Fibroblast of lung (primary cell): ENCODE results near the gene LRRC8A. TPM values are rescaled to one million over a fixed set of nuclear protein-coding genes. Genes with fewer than 3 reads are reported as not detected.
"Not testable (repeated sequence)": the region's sequence is repeated elsewhere in the genome, so short reads cannot be mapped to it uniquely, and the experiment has no call there.

Source experiments
- DNase-seq, 2 donors: peaks; one replicate each; pipeline versions ENCODE4 v3.0.0 to v3.0.0-alpha.2; 2010; ENCODE audit warnings: low read depth in 2 of 2
- H2AFZ ChIP-seq: 2 replicates; pipeline ENCODE4 v1.5.1; 2012; ENCODE audit warnings: low read length, control low read depth, inconsistent platforms
- H3K27ac ChIP-seq: 2 replicates; pipeline ENCODE4 v1.5.1; 2011; ENCODE audit warnings: low read length, control low read depth; ENCODE audit not compliant: insufficient read depth
- H3K27me3 ChIP-seq: 2 replicates; pipeline ENCODE4 v1.5.1; 2011; ENCODE audit warnings: mild to moderate bottlenecking, low read length; ENCODE audit not compliant: control insufficient read depth, insufficient read depth
- H3K36me3 ChIP-seq: 2 replicates; pipeline ENCODE4 v1.5.1; 2011; ENCODE audit warnings: low read length; ENCODE audit not compliant: control insufficient read depth, insufficient read depth
- H3K4me1 ChIP-seq: 2 replicates; pipeline ENCODE4 v1.5.1; 2011; ENCODE audit warnings: low read length; ENCODE audit not compliant: control insufficient read depth, insufficient read depth; ENCODE audit errors: extremely low read depth
- H3K4me2 ChIP-seq: 2 replicates; pipeline ENCODE4 v1.5.1; 2011; ENCODE audit warnings: low read length, control low read depth; ENCODE audit not compliant: insufficient read depth; ENCODE audit errors: extremely low read depth
- H3K4me3 ChIP-seq, 4 experiments: fragments of 200-600 bp in 1 of 4; sonication (generic) in 1 of 4; replicated peaks in 1 of 4; 2 replicates each; pipeline ENCODE4 v1.5.1; 2011 to 2016; ENCODE audit warnings: low read length in 4 of 4, low read depth in 3 of 4, mild to moderate bottlenecking in 3 of 4, control low read depth in 2 of 4, inconsistent platforms in 1 of 4, mixed read lengths in 1 of 4; ENCODE audit not compliant: insufficient read depth in 1 of 4; ENCODE audit errors: control extremely low read depth in 1 of 4
- H3K79me2 ChIP-seq: 2 replicates; pipeline ENCODE4 v1.5.1; 2012; ENCODE audit warnings: mild to moderate bottlenecking, low read length, inconsistent platforms; ENCODE audit not compliant: control insufficient read depth, insufficient read depth
- H3K9ac ChIP-seq: 2 replicates; pipeline ENCODE4 v1.5.1; 2011; ENCODE audit warnings: mild to moderate bottlenecking, low read length, control low read depth; ENCODE audit not compliant: insufficient read depth
- H3K9me3 ChIP-seq: 2 replicates; pipeline ENCODE4 v1.5.1; 2012; ENCODE audit warnings: low read depth, low read length; ENCODE audit not compliant: control insufficient read depth, insufficient read depth
- H4K20me1 ChIP-seq: 2 replicates; pipeline ENCODE4 v1.5.1; 2011; ENCODE audit warnings: low read length; ENCODE audit not compliant: control insufficient read depth, insufficient read depth; ENCODE audit errors: extremely low read depth
- EZH2 ChIP-seq: IDR thresholded peaks from 2 replicates; pipeline ENCODE4 v1.5.1; 2012; ENCODE audit warnings: low read length, control low read depth, mild to moderate bottlenecking; ENCODE audit errors: missing control alignments
- polyA plus RNA-seq, 2 donors: library from polyadenylated mRNA; depleted of rRNA in 1 of 2; stranded (reverse) in 1 of 2; unstranded in 1 of 2; fragments of >200 nt; gene quantifications; 2 replicates each; pipeline ENCODE4 v1.2.1, GENCODE V29; 2011 to 2012; ENCODE audit warnings: missing spikeins in 1 of 2
- total RNA-seq: library from RNA; depleted of rRNA; stranded (reverse); fragments of >200 nt; gene quantifications from 2 replicates; pipeline ENCODE4 v1.2.1, GENCODE V29; 2014
- TF ChIP-seq, protein P1 (sequence below), 2 donors: IDR thresholded peaks in 1 of 2; conservative IDR thresholded peaks in 1 of 2; 1 replicate in 1 of 2; 2 replicates in 1 of 2; pipeline ENCODE4 v1.5.1; 2011 to 2012; ENCODE audit warnings: low read length in 2 of 2, control low read depth in 1 of 2, inconsistent platforms in 1 of 2, low read depth in 1 of 2, mild to moderate bottlenecking in 1 of 2

LRRC8A gene
- total and polyA plus RNA-seq, 2 donors (not counting 1 experiment from before 2014, with no cell fraction given): 26.1 to 35.4 TPM

DNA sequence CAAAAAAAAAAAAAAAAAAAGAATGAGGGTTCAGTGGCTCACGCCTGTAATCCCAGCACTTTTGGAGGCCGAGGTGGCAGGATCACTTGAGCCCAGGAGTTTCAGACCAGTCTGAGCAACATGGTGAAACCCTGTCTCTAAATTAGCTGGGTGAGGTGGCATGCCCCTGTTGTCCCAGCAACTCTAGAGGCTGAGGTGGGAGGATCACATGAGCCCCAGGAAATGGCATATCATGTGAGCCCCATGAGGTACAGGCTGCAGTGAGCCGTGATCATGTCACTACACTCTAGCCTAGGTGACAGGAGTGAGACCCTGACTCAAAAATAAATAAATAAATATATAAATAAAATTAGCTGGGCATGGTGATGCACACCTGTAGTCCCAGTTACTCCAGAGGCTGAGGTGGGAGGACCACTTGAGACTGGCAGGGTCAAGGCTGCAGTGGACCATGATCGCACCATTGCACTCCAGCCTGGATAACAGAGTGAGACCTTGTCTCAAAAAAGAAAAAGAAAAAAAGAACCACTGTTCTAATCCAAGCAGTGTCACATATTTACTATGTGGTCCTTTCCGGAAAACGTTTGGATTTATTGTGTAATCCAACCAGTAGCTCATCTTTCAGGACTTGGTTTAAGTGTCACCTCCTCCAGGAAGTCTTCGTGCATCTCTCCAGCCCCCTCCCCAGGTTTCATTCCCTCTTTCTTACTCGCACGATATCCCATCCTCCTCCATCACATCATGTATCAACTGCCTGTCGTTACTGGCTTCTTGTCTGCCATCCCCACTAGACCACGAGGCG is 40.0 kb upstream of the LRRC8A start:
- Histone ChIP-seq H3K4me2 (no peak overlapping the region), H3K27ac (no peak overlapping the region), H3K4me1 (no peaks in the 10 kb centered on the region), H3K9ac (no peak overlapping the region), H4K20me1 (no peaks in the 10 kb centered on the region), H3K4me3 (no peak overlapping the region), H3K79me2 (no peaks in the 10 kb centered on the region), H3K36me3 (no peaks in the 10 kb centered on the region), H2AFZ (no peak overlapping the region), H3K27me3 (no peaks in the 10 kb centered on the region), H3K9me3 (no peaks in the 10 kb centered on the region)
- no peak for TF ChIP-seq EZH2
- TF ChIP-seq, protein P1, sequence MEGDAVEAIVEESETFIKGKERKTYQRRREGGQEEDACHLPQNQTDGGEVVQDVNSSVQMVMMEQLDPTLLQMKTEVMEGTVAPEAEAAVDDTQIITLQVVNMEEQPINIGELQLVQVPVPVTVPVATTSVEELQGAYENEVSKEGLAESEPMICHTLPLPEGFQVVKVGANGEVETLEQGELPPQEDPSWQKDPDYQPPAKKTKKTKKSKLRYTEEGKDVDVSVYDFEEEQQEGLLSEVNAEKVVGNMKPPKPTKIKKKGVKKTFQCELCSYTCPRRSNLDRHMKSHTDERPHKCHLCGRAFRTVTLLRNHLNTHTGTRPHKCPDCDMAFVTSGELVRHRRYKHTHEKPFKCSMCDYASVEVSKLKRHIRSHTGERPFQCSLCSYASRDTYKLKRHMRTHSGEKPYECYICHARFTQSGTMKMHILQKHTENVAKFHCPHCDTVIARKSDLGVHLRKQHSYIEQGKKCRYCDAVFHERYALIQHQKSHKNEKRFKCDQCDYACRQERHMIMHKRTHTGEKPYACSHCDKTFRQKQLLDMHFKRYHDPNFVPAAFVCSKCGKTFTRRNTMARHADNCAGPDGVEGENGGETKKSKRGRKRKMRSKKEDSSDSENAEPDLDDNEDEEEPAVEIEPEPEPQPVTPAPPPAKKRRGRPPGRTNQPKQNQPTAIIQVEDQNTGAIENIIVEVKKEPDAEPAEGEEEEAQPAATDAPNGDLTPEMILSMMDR (conservative IDR thresholded peaks at IDR 0.05 in 1 of 2, IDR thresholded peaks at IDR 0.05 in 1 of 2; ENCODE audit: low read depth in 1 of 2, low read length in 2 of 2): no peak
- DNase-seq: no peak

DNA sequence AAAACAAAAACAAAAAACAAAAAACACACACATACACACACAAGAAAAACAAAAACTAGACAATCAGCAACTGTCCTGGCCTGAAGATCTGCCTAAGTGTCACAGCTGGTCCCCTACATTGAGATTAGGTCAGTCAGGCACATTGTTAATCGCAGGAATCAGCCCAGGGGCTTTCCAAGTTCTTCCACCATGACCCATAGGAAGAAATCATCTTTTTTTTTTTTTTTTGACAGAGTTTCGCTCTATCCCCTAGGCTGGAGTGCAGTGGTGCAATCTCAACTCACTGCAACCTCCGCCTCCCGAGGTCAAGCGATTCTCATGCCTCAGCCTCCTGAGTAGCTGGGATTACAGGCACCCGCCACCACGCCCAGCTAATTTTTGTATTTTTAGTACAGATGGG is 38.8 kb upstream of the LRRC8A start:
- H4K20me1 ChIP-seq, H3K4me3 ChIP-seq, H3K27me3 ChIP-seq, H3K27ac ChIP-seq, H3K79me2 ChIP-seq, H3K36me3 ChIP-seq, H3K9me3 ChIP-seq, H3K9ac ChIP-seq, H2AFZ ChIP-seq, H3K4me2 ChIP-seq, DNase-seq, H3K4me1 ChIP-seq: not testable (repeated sequence)

DNA sequence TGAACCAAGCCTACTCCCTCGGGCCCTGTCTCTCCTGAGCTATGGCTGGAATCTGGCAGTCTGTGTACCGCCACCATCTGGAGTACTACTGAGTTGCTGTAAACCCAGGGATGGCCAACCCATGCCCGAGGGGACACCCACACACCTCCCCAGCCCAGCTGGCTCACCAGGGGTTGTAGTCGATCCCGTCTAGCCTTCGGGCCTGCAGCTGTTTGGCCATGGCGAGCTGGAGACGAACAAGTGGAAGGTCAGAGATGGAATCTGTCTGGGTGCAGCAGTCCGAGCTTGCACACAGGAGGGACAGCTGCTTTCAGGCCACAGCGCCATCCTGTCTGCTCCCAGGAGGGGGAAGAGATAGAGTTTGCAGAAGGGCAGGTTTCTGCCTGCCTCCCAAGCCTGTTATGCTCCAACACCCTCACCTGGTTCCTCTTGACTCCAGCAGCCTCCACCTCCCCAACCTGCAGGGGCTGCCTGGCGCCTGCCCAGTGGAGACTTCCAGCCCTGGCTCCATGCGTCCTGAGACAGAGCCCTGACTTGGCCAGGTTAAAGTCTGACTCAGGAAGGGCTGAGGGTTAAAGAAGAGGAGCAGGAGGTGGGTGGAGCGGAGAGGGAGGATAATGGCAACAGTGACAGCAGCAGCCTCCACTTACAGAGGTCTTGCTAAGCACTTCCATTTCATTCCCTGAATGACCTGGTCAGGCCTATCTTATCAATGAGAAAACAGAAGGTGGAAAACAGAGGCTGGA is 36.6 kb upstream of the LRRC8A start:
- H3K9me3 ChIP-seq: no peaks in the 10 kb centered on the region
- H2AFZ ChIP-seq: no peak overlapping the region
- no peaks in the 10 kb centered on the region for H4K20me1 ChIP-seq
- no peaks in the 10 kb centered on the region for H3K36me3 ChIP-seq
- no peak for DNase-seq
- no peaks in the 10 kb centered on the region for H3K4me1 ChIP-seq
- no peak for TF ChIP-seq EZH2
- TF ChIP-seq, protein P1 (conservative IDR thresholded peaks at IDR 0.05 in 1 of 2, IDR thresholded peaks at IDR 0.05 in 1 of 2; ENCODE audit: low read depth in 1 of 2, low read length in 2 of 2): no peak
- no peak overlapping the region for H3K4me2 ChIP-seq
- H3K4me3 ChIP-seq: no peak overlapping the region
- no peak overlapping the region for H3K27ac ChIP-seq
- no peak overlapping the region for H3K9ac ChIP-seq
- no peaks in the 10 kb centered on the region for H3K27me3 ChIP-seq
- H3K79me2 ChIP-seq: no peaks in the 10 kb centered on the region
